Epithelial cell of esophagus (primary cell): Measurements from ENCODE around the gene LPCAT4.

ENCODE experiments used
- DNase-seq: peaks from one replicate; pipeline ENCODE4 v3.0.0; 2010; ENCODE audit warnings: low read depth
- H3K4me3 ChIP-seq: 2 replicates; pipeline ENCODE4 v1.5.1; 2011; ENCODE audit warnings: mild to moderate bottlenecking, low read length, control low read depth
- CTCF ChIP-seq: IDR thresholded peaks from 2 replicates; pipeline ENCODE4 v1.5.1; 2011; ENCODE audit warnings: low read depth, mild to moderate bottlenecking, low read length, control low read depth, inconsistent platforms; ENCODE audit not compliant: insufficient read depth; ENCODE audit errors: missing control alignments

Gene LPCAT4

GRCh38 chr15:34323217-34323616 lies 43.8 kb downstream of the LPCAT4 start:
- no peak for TF ChIP-seq CTCF
- DNase-seq = no peak
- no peak overlapping the region for H3K4me3 ChIP-seq

DNA sequence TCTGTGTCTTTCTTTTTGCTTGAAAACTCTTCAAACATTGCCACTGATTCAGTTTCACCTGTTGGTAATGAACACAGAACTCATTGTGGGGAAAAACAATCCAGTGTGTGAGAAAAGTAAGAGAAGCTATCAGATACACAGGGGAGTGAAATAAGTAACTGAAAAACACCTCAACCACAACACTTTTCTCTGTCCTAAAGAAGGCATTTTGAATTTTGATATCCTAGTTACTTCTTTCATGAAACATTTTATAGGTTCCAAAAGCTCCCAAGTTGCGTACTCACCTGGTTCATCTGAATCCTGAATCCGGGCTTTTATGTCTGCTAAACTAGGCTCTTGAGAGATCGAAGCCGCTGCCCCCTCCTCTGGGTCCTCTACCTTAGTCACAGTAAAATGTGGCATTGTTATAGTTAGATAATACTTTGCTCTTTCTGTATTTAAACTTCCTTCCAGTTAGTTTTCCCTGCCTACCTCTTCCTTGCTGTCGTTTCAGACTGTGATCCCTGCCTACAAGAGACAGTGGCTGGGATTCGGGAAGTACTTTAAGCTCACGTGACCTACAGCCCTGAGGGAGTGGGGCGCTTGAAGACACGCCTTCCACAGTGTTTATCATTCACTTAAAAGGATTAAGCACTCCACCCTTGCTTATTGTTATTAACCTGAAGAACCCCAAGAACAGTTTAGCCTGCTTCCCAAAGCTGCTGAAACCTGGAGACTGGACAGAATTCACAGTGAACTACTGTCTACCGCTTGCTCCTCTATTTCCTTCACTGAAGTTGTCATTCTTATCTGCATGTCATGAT lies 48.5 kb downstream of the LPCAT4 start:
- DNase-seq = peak; percentile 91
- peak overlapping the region; percentile 68 for H3K4me3 ChIP-seq
- TF ChIP-seq CTCF = no peak

DNA sequence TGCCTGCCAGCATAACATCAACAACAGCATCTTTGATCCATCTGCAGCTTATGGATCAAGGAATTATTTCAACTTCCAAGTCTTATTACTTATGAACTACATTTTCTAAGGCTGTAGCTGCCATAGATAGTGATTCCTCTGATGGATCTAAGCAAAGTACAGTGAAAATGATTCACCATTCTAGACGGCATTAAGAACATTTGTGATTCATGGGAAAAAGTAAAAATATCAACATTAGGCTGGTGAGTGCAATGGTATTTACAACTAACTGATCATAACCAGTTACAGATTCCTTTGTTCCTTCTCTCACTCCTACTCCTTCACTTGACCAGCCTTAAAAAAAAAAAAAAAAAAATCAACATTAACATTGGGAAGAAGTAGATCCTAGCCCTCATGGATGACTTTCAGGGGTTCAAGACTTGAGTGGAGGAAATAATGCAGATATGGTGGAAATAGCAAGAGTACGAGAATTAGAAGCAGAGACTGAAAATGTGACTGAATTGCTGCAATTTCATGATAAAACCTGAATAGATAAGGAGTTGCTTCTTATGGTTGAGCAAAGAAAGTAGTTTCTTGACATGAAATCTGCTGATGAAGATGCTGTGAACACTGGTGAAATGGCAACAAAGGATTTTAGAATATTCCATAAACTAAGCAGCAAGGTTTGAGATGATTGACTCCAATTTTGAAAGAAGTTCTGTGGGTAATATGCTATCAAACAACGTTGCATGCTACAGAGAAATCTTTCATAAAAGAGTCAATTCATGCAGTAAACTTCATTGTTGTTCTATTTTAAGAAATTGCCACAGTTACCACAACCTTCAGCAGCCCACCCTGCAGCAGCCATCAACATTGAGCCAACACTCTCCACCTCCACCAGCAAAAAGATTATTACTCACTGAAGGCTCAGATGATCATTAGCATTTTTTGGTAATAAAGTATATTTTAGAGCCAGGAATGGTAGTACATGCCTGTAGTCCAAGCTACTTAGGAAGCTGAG lies 52.2 kb downstream of the LPCAT4 start:
- TF ChIP-seq CTCF = no peak
- no peak for DNase-seq
- no peak overlapping the region for H3K4me3 ChIP-seq

DNA sequence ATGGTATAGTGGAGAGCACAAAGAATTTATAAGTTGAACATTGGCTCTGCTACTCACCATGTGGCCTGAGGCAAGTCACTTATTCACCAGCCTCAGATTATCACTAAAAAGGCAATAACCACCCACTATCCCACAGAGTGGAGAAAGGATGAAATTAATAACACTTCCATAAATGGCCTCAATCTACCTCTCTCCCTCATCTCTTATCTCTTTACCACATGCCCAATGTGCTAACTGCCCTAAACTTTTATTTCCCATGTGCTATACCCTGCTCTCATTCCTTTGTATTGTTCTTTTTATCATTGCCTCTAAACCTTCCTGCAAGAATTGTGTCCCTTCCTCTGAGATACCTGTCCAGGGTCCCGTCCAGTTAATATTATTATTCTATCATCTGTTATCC lies 55.4 kb downstream of the LPCAT4 start:
- H3K4me3 ChIP-seq = no peak overlapping the region
- DNase-seq = no peak
- no peak for TF ChIP-seq CTCF
